NCI-H69 (cell line): Measurements from ENCODE around the gene CAND2.
A peak's percentile ranks its signal among the peaks of the same experiment; 100 is the strongest.
"Not testable (repeated sequence)": the region's sequence is repeated elsewhere in the genome, so short reads cannot be mapped to it uniquely, and the experiment has no call there.

Experiments
- DNase-seq: peaks from one replicate; lab custom pipeline; 2025; lab: John Stamatoyannopoulos, UW

CAND2 gene

DNA sequence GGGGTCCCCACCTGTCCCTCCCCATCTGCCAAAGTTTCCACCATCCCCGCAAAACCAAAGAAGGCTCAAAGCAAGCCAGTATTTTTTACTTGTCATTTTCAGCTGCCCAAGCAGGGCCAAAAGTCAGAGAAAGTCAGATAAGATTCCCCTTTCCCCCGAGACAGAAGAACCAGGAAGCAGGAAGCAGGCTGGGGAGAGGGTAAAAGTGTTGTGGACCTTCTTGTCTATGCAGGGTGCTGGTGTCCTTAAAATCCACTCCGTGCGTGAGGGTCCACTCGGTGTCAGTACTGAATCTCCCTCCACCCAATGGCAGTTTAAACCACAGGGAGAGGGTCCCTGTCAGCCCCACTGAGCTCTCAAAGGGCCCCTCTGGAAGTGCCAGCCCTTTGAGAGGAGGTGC is 65.1 kb downstream of the CAND2 start:
- no peak for DNase-seq

GRCh38 chr3:12862387-12862786 is 65.9 kb downstream of the CAND2 start:
- DNase-seq, result no peak

DNA sequence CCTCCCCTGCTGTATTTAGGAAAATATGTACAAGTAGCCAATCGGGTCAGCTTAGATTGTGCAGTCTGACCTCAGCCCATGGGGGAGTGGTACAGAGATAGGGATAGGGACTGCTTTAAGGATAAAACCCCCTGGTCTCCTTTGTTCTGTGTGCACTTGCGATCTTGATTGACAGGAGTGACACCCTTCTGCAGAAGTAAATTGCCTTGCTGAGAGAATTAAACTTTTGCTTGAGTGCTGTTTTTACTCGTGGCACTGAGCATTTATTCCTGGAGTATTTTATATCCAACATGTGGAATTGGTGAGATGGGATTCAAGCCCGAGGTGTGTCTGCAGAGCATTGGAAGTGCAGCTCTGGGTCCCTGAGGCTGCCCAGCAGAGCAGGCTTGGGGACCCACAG is 68.8 kb downstream of the CAND2 start:
- DNase-seq, result no peak

- no peak for DNase-seq
Observed at GRCh38 chr3:12866836-12867235, 70.4 kb downstream of the CAND2 start.

DNA sequence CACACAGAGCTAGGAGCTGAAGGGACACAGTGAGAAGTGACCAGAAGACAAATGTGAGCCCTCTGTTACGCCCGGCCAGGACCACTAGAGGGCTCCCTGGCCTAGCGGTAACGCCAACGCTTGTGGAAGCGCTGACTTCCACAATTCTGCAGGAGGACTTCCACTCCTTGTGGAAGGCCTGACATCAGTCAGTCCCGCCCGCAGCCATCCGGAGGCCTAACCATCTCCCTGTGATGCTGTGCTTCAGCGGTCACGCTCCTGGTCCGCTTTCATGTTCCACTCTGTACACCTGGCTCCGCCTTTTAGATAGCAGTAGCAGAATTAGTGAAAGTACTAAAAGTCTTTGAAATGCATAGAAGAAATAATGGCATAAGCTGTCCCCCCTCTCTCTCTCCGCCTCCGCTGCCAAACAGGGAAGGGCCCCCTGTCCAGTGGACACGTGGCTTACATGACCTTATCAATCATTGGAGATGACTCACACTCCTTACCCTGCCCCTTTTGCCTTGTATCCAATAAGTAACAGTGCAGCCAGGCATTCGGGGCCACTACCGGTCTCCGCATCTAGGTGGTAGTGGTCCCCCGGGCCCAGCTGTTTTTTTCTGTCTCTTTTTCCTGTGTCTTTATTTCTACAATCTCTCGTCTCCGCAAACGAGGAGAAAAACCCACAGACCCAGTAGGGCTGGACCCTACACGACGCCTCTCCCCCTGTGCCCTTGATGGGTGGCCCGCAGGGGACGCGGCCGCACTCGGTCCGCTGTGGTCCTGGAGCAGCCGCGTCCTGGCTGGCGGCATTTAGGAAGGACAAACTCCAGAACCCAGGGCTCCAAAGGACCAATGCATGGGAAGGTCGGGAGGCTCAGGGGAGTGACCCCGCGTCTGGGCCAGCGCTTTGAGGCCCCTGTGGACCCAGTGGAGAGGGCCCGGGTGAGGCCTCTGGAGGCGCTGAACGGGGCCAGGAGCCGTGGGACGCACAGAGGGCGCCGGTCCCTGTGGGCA is 71.9 kb downstream of the CAND2 start:
- peak; percentile 85 for DNase-seq

- DNase-seq, result peak; percentile 74
Observed at GRCh38 chr3:12869035-12869621, 72.6 kb downstream of the CAND2 start.

GRCh38 chr3:12870942-12871341 is 74.5 kb downstream of the CAND2 start:
- DNase-seq, result no peak

GRCh38 chr3:12871404-12871983 is 75.0 kb downstream of the CAND2 start:
- peak; percentile 3 for DNase-seq

- DNase-seq, result peak; percentile 80
Observed at GRCh38 chr3:12875857-12876836, 79.7 kb downstream of the CAND2 start.

- DNase-seq, result no peak
Observed at GRCh38 chr3:12877040-12877439, 80.6 kb downstream of the CAND2 start.

GRCh38 chr3:12878141-12878574 is 81.7 kb downstream of the CAND2 start:
- no peak for DNase-seq

DNA sequence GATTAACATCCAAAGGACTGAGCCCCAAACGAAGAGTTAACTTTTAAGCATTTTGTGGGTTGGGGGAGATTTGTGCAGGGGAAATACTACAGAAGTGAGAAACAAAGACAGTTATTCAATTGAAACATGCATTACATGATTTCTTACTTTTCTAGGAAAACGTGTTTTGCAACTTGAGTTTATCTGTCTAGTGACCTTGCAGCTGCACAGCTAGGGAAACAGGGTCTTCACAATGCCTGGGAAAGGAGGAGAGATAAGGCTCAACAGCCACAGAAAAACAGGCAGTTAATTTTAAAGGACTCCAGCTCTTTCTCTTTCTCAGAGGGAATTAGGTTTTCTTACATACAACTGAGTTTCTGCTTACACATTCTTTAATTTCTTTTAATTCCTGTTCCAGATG is 82.3 kb downstream of the CAND2 start:
- not testable (repeated sequence) for DNase-seq

DNA sequence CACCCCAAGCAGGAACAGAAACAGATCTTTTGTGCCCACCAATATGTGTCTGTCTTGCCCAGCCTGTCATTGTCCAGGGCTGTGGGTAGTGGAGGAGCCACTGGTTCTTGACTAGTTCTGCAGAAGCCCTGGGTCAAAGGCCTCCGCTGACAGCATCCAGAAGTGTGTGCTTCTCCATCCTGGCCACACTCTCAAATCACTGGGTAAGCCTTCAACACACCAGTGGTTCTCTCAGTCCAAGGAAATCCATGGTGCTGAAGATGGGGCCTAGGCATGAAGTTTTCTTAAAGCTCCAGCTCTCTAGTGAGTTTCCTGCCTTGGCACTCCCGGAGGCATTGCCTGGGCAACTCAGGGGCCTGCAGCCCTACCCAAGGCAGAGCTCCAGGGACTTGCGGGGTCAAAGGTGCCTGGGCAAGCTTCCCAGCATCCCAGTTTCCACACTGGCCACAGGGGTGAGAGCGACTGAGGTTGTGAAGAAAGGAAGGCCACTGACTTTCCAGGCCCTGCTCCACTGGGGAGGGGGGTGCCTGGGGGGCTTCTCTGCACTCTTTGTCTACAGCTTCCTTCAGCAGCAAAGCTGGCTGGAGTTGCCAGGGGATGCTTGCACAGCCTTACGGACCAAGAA is 82.8 kb downstream of the CAND2 start:
- no peak for DNase-seq

GRCh38 chr3:12881858-12882257 is 85.4 kb downstream of the CAND2 start:
- not testable (repeated sequence) for DNase-seq

GRCh38 chr3:12882336-12883310 is 86.1 kb downstream of the CAND2 start:
- no peak for DNase-seq

GRCh38 chr3:12884186-12884680 is 87.8 kb downstream of the CAND2 start:
- DNase-seq, result peak; percentile 17
